ENCODE results near the gene UBE2E2. TPM values are rescaled to one million over a fixed set of nuclear protein-coding genes. Genes with fewer than 3 reads are reported as not detected.
A peak's percentile ranks its signal among the peaks of the same experiment; 100 is the strongest.

The UBE2E2 gene
- total RNA-seq, 1 donor from 2014 or later, result 50.8 TPM

- Histone ChIP-seq H3K4me3 (no peak overlapping the region), H3K4me1 (peaks cover 22% of the 10 kb centered on the region), H3K9me3 (no peaks in the 10 kb centered on the region), H3K27me3 (ENCODE audit: low read depth) (no peaks in the 10 kb centered on the region), H3K27ac (no peak overlapping the region), H3K36me3 (no peaks in the 10 kb centered on the region)
- TF ChIP-seq CTCF (IDR thresholded peaks at IDR 0.05), result no peak
- intact Hi-C loops (cut with DNase I), result no loop called here
- ATAC-seq (peak; percentile 32 to 63), DNase-seq (no peak)
Observed at GRCh38 chr3:23490459-23490858, 287.3 kb downstream of the UBE2E2 start.

GRCh38 chr3:23492057-23492456, 288.9 kb downstream of the UBE2E2 start:
- ATAC-seq (no peak), DNase-seq (no peak)
- Histone ChIP-seq H3K27ac (no peak overlapping the region), H3K4me3 (no peak overlapping the region), H3K4me1 (peaks cover 22% of the 10 kb centered on the region), H3K27me3 (ENCODE audit: low read depth) (no peaks in the 10 kb centered on the region), H3K9me3 (no peaks in the 10 kb centered on the region), H3K36me3 (no peaks in the 10 kb centered on the region)
- intact Hi-C loops (cut with DNase I), result no loop called here
- TF ChIP-seq CTCF (IDR thresholded peaks at IDR 0.05), result no peak

GRCh38 chr3:23493889-23494288, 290.8 kb downstream of the UBE2E2 start:
- no peak for DNase-seq

GRCh38 chr3:23494967-23495366, 291.8 kb downstream of the UBE2E2 start:
- no peak for TF ChIP-seq CTCF (IDR thresholded peaks at IDR 0.05)
- Histone ChIP-seq H3K36me3 (no peaks in the 10 kb centered on the region), H3K9me3 (no peaks in the 10 kb centered on the region), H3K4me3 (no peak overlapping the region), H3K27me3 (ENCODE audit: low read depth) (no peaks in the 10 kb centered on the region), H3K4me1 (peaks cover 15% of the 10 kb centered on the region), H3K27ac (no peak overlapping the region)
- ATAC-seq (no peak), DNase-seq (no peak)
- intact Hi-C loops (cut with DNase I), result no loop called here

More at GRCh38 chr3:23493889-23494288, 290.8 kb downstream of the UBE2E2 start:
- Histone ChIP-seq H3K4me3 (no peak overlapping the region), H3K27ac (no peak overlapping the region), H3K4me1 (peaks cover 17% of the 10 kb centered on the region), H3K36me3 (no peaks in the 10 kb centered on the region), H3K9me3 (no peaks in the 10 kb centered on the region), H3K27me3 (ENCODE audit: low read depth) (no peaks in the 10 kb centered on the region)
- intact Hi-C loops (cut with DNase I), result no loop called here
- no peak for TF ChIP-seq CTCF (IDR thresholded peaks at IDR 0.05)
- no peak for ATAC-seq

GRCh38 chr3:23495507-23495906, 292.4 kb downstream of the UBE2E2 start:
- H3K27me3 ChIP-seq (ENCODE audit: low read depth), result no peaks in the 10 kb centered on the region
- no peaks in the 10 kb centered on the region for H3K9me3 ChIP-seq
- no peak overlapping the region for H3K27ac ChIP-seq
- H3K4me3 ChIP-seq, result no peak overlapping the region
- ATAC-seq (no peak), DNase-seq (no peak)
- peaks cover 12% of the 10 kb centered on the region for H3K4me1 ChIP-seq
- intact Hi-C loops (cut with DNase I), result no loop called here
- TF ChIP-seq CTCF (IDR thresholded peaks at IDR 0.05), result no peak
- no peaks in the 10 kb centered on the region for H3K36me3 ChIP-seq

GRCh38 chr3:23496165-23496564, 293.0 kb downstream of the UBE2E2 start:
- DNase-seq (no peak), ATAC-seq (no peak)
- Histone ChIP-seq H3K36me3 (no peaks in the 10 kb centered on the region), H3K27me3 (ENCODE audit: low read depth) (no peaks in the 10 kb centered on the region), H3K9me3 (no peaks in the 10 kb centered on the region), H3K27ac (no peak overlapping the region), H3K4me1 (peaks cover 9% of the 10 kb centered on the region), H3K4me3 (no peak overlapping the region)
- TF ChIP-seq CTCF (IDR thresholded peaks at IDR 0.05), result no peak
- intact Hi-C loops (cut with DNase I), result no loop called here

Measured in lower lobe of right lung (tissue), 2 donors.